ENCODE data around the gene FBXO9. TPM values are rescaled to one million over a fixed set of nuclear protein-coding genes. Genes with fewer than 3 reads are reported as not detected.

FBXO9 gene
- total and polyA plus RNA-seq, 4 donors: 36.8 to 79.1 (median 51.2) TPM

DNA sequence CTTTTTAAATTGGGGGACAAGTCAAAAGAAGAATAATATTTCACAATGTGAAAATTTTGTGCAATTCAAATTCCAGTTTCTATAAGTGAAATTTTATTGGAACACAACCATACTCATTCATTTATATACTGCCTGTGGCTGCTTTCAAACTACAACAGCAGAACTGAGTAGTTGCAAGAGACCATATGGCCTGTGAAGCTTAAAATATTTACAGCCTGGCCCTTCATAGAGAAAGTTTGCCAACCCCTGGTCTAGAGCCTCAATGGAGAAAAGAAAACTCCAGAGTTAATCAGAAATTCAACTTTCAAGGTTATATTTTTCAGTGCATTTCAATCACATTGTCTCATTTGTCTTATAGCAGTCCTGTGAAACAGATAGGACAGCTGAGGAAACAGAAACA is 26.6 kb upstream of the FBXO9 start:
- no peak for TF ChIP-seq SP1 (IDR thresholded peaks at IDR 0.05)
- TF ChIP-seq, protein P1, sequence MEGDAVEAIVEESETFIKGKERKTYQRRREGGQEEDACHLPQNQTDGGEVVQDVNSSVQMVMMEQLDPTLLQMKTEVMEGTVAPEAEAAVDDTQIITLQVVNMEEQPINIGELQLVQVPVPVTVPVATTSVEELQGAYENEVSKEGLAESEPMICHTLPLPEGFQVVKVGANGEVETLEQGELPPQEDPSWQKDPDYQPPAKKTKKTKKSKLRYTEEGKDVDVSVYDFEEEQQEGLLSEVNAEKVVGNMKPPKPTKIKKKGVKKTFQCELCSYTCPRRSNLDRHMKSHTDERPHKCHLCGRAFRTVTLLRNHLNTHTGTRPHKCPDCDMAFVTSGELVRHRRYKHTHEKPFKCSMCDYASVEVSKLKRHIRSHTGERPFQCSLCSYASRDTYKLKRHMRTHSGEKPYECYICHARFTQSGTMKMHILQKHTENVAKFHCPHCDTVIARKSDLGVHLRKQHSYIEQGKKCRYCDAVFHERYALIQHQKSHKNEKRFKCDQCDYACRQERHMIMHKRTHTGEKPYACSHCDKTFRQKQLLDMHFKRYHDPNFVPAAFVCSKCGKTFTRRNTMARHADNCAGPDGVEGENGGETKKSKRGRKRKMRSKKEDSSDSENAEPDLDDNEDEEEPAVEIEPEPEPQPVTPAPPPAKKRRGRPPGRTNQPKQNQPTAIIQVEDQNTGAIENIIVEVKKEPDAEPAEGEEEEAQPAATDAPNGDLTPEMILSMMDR (IDR thresholded peaks at IDR 0.05; ENCODE audit: low read depth, low read length, missing input control): no peak
- TF ChIP-seq REST (IDR thresholded peaks at IDR 0.05): no peak
- no peak for TF ChIP-seq JUND (IDR thresholded peaks at IDR 0.05)
- TF ChIP-seq HNF4G (IDR thresholded peaks at IDR 0.05): no peak
- TF ChIP-seq MAX (IDR thresholded peaks at IDR 0.05): no peak
- TF ChIP-seq FOXA1 (IDR thresholded peaks at IDR 0.05): no peak
- TF ChIP-seq RXRA (IDR thresholded peaks at IDR 0.05): no peak
- TF ChIP-seq FOXA2 (IDR thresholded peaks at IDR 0.05): no peak
- no peak for TF ChIP-seq ATF3 (IDR thresholded peaks at IDR 0.05)
- TF ChIP-seq, protein P2, sequence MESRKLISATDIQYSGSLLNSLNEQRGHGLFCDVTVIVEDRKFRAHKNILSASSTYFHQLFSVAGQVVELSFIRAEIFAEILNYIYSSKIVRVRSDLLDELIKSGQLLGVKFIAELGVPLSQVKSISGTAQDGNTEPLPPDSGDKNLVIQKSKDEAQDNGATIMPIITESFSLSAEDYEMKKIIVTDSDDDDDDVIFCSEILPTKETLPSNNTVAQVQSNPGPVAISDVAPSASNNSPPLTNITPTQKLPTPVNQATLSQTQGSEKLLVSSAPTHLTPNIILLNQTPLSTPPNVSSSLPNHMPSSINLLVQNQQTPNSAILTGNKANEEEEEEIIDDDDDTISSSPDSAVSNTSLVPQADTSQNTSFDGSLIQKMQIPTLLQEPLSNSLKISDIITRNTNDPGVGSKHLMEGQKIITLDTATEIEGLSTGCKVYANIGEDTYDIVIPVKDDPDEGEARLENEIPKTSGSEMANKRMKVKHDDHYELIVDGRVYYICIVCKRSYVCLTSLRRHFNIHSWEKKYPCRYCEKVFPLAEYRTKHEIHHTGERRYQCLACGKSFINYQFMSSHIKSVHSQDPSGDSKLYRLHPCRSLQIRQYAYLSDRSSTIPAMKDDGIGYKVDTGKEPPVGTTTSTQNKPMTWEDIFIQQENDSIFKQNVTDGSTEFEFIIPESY (IDR thresholded peaks at IDR 0.05): no peak
- TF ChIP-seq RAD21 (IDR thresholded peaks at IDR 0.05): no peak
- no peak for TF ChIP-seq GABPA (IDR thresholded peaks at IDR 0.05 in 1 of 2, conservative IDR thresholded peaks at IDR 0.05 in 1 of 2)
- no peak for TF ChIP-seq YY1 (IDR thresholded peaks at IDR 0.05)
- no peak for TF ChIP-seq EGR1 (IDR thresholded peaks at IDR 0.05; ENCODE audit: low read depth in 2 of 2)
- Histone ChIP-seq H3K9ac (ENCODE audit: low read depth in 1 of 2, low read length in 2 of 2) (no peak overlapping the region), H3K9me3 (ENCODE audit: control insufficient read depth in 4 of 4, low read length in 3 of 4) (no peaks in the 10 kb centered on the region), H3K4me3 (ENCODE audit: low read depth in 1 of 3, low read length in 3 of 3) (no peak overlapping the region), H3K27me3 (ENCODE audit: control insufficient read depth in 4 of 4, insufficient read depth in 4 of 4, low read length in 3 of 4) (no peaks in the 10 kb centered on the region), H3K27ac (ENCODE audit: low read depth in 1 of 2, low read length in 2 of 2) (no peak overlapping the region), H3K4me1 (ENCODE audit: control insufficient read depth in 4 of 4, insufficient read depth in 4 of 4, low read length in 3 of 4) (peaks cover 0 to 6% (median 0%) of the 10 kb centered on the region in 4 donors), H3K36me3 (ENCODE audit: control insufficient read depth in 4 of 4, insufficient read depth in 3 of 4, low read depth in 1 of 4, low read length in 3 of 4) (peaks cover 1 to 32% (median 25%) of the 10 kb centered on the region in 4 donors)
- no peak for DNase-seq (ENCODE audit: low spot score)

DNA sequence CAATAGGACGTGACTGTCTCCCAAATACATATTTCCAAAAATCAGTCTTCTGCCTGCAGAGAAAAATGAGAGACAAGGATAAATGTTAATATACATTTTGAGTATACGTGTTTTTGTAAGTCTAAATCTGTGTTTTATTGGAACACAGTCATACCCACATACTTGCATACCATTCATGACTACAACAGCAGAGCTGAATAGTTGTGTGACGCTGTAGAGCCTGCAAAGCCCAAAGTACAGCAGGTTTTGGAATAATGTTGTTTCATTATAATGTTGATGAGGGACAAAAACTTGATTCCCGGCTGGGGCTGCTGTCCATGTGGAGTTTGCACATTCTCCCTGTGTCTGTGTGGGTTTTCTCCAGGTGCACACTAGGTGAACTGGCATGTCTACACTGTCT is 23.8 kb upstream of the FBXO9 start:
- 97% methylated on average over 4 of the region's 4 CpGs for WGBS
- Histone ChIP-seq H3K27me3 (ENCODE audit: control insufficient read depth in 4 of 4, insufficient read depth in 4 of 4, low read length in 3 of 4) (no peaks in the 10 kb centered on the region), H3K9me3 (ENCODE audit: control insufficient read depth in 4 of 4, low read length in 3 of 4) (no peaks in the 10 kb centered on the region), H3K27ac (ENCODE audit: low read depth in 1 of 2, low read length in 2 of 2) (no peak overlapping the region), H3K4me3 (ENCODE audit: low read depth in 1 of 3, low read length in 3 of 3) (no peak overlapping the region), H3K9ac (ENCODE audit: low read depth in 1 of 2, low read length in 2 of 2) (no peak overlapping the region), H3K4me1 (ENCODE audit: control insufficient read depth in 4 of 4, insufficient read depth in 4 of 4, low read length in 3 of 4) (peaks cover 0 to 6% (median 0%) of the 10 kb centered on the region in 4 donors), H3K36me3 (ENCODE audit: control insufficient read depth in 4 of 4, insufficient read depth in 3 of 4, low read depth in 1 of 4, low read length in 3 of 4) (peaks cover 1 to 25% (median 19%) of the 10 kb centered on the region in 4 donors)
- DNase-seq (ENCODE audit: low spot score): no peak
- TF ChIP-seq YY1 (IDR thresholded peaks at IDR 0.05): no peak
- no peak for TF ChIP-seq FOXA1 (IDR thresholded peaks at IDR 0.05)
- no peak for TF ChIP-seq MAX (IDR thresholded peaks at IDR 0.05)
- TF ChIP-seq, protein P1 (IDR thresholded peaks at IDR 0.05; ENCODE audit: low read depth, low read length, missing input control): no peak
- no peak for TF ChIP-seq HNF4G (IDR thresholded peaks at IDR 0.05)
- no peak for TF ChIP-seq FOXA2 (IDR thresholded peaks at IDR 0.05)
- no peak for TF ChIP-seq REST (IDR thresholded peaks at IDR 0.05)
- TF ChIP-seq TAF1 (conservative IDR thresholded peaks at IDR 0.05): no peak
